Measurements from ENCODE around the gene RAB1A. TPM values are rescaled to one million over a fixed set of nuclear protein-coding genes. Genes with fewer than 3 reads are reported as not detected.
A peak's percentile ranks its signal among the peaks of the same experiment; 100 is the strongest.
"Not testable (repeated sequence)": the region's sequence is repeated elsewhere in the genome, so short reads cannot be mapped to it uniquely, and the experiment has no call there.

The RAB1A gene
- total RNA-seq, 3 donors from 2014 or later = 73.6 to 78.5 (median 73.6) TPM

- not testable (repeated sequence) for H3K4me1 Mint-ChIP-seq (ENCODE audit: low read depth)
Observed at GRCh38 chr2:65157856-65158255, 27.9 kb upstream of the RAB1A start.

GRCh38 chr2:65156041-65156440, 26.1 kb upstream of the RAB1A start:
- no peak for ATAC-seq
- Mint-ChIP-seq H3K9me3 (no peaks in the 10 kb centered on the region), H3K27me3 (ENCODE audit: low read depth) (peaks cover 4% of the 10 kb centered on the region), H3K4me3 (no peak overlapping the region), H3K36me3 (ENCODE audit: insufficient read depth) (no peaks in the 10 kb centered on the region), H3K4me1 (ENCODE audit: low read depth) (peaks cover 6% of the 10 kb centered on the region)
- DNase-seq = no peak

More at GRCh38 chr2:65157856-65158255, 27.9 kb upstream of the RAB1A start:
- not testable (repeated sequence) for H3K4me3 Mint-ChIP-seq; DNase-seq; H3K36me3 Mint-ChIP-seq (ENCODE audit: insufficient read depth); H3K9me3 Mint-ChIP-seq; H3K27me3 Mint-ChIP-seq (ENCODE audit: low read depth); ATAC-seq

- Mint-ChIP-seq H3K4me1 (ENCODE audit: low read depth) (no peaks in the 10 kb centered on the region), H3K27me3 (ENCODE audit: low read depth) (peaks cover 4% of the 10 kb centered on the region), H3K36me3 (ENCODE audit: insufficient read depth) (no peaks in the 10 kb centered on the region), H3K4me3 (no peak overlapping the region), H3K9me3 (no peaks in the 10 kb centered on the region)
- ATAC-seq (no peak), DNase-seq (no peak)
Observed at GRCh38 chr2:65153515-65153914, 23.6 kb upstream of the RAB1A start.

GRCh38 chr2:65146078-65146477, 16.2 kb upstream of the RAB1A start:
- DNase-seq (no peak), ATAC-seq (no peak)
- H3K27me3 Mint-ChIP-seq (ENCODE audit: low read depth) = peaks cover 3% of the 10 kb centered on the region
- no peaks in the 10 kb centered on the region for H3K9me3 Mint-ChIP-seq
- no peaks in the 10 kb centered on the region for H3K4me1 Mint-ChIP-seq (ENCODE audit: low read depth)
- H3K36me3 Mint-ChIP-seq (ENCODE audit: insufficient read depth) = no peaks in the 10 kb centered on the region
- no peak overlapping the region for H3K4me3 Mint-ChIP-seq

GRCh38 chr2:65144571-65144970, 14.7 kb upstream of the RAB1A start:
- Mint-ChIP-seq H3K9me3 (no peaks in the 10 kb centered on the region), H3K4me3 (no peak overlapping the region), H3K4me1 (ENCODE audit: low read depth) (no peaks in the 10 kb centered on the region), H3K27me3 (ENCODE audit: low read depth) (peaks cover 3% of the 10 kb centered on the region), H3K36me3 (ENCODE audit: insufficient read depth) (no peaks in the 10 kb centered on the region)
- DNase-seq (no peak), ATAC-seq (no peak)

- no peaks in the 10 kb centered on the region for H3K9me3 Mint-ChIP-seq
- H3K27me3 Mint-ChIP-seq (ENCODE audit: low read depth) = no peaks in the 10 kb centered on the region
- DNase-seq (no peak), ATAC-seq (no peak)
- H3K4me1 Mint-ChIP-seq (ENCODE audit: low read depth) = no peaks in the 10 kb centered on the region
- no peaks in the 10 kb centered on the region for H3K36me3 Mint-ChIP-seq (ENCODE audit: insufficient read depth)
- H3K4me3 Mint-ChIP-seq = no peak overlapping the region
Observed at GRCh38 chr2:65142515-65142914, 12.6 kb upstream of the RAB1A start.

GRCh38 chr2:65137197-65137775, 7.4 kb upstream of the RAB1A start:
- Mint-ChIP-seq H3K9me3 (no peaks in the 10 kb centered on the region), H3K36me3 (ENCODE audit: insufficient read depth) (no peaks in the 10 kb centered on the region), H3K27me3 (ENCODE audit: low read depth) (no peaks in the 10 kb centered on the region), H3K4me3 (no peak overlapping the region), H3K4me1 (ENCODE audit: low read depth) (no peaks in the 10 kb centered on the region)
- ATAC-seq (no peak), DNase-seq (no peak)

GRCh38 chr2:65136253-65136652, 6.3 kb upstream of the RAB1A start:
- no peak for ATAC-seq
- no peak for DNase-seq
- Mint-ChIP-seq H3K4me1 (ENCODE audit: low read depth) (no peaks in the 10 kb centered on the region), H3K9me3 (no peaks in the 10 kb centered on the region), H3K4me3 (no peak overlapping the region), H3K27me3 (ENCODE audit: low read depth) (no peaks in the 10 kb centered on the region), H3K36me3 (ENCODE audit: insufficient read depth) (no peaks in the 10 kb centered on the region)

GRCh38 chr2:65134158-65134557, 4.3 kb upstream of the RAB1A start:
- Mint-ChIP-seq H3K27me3 (ENCODE audit: low read depth) (no peaks in the 10 kb centered on the region), H3K36me3 (ENCODE audit: insufficient read depth) (no peaks in the 10 kb centered on the region), H3K4me3 (no peak overlapping the region), H3K9me3 (no peaks in the 10 kb centered on the region), H3K4me1 (ENCODE audit: low read depth) (peaks cover 6% of the 10 kb centered on the region)
- DNase-seq (no peak), ATAC-seq (no peak)

- H3K9me3 Mint-ChIP-seq = no peaks in the 10 kb centered on the region
- no peak for ATAC-seq
- DNase-seq = no peak
- no peaks in the 10 kb centered on the region for H3K27me3 Mint-ChIP-seq (ENCODE audit: low read depth)
- peaks cover 11% of the 10 kb centered on the region for H3K4me1 Mint-ChIP-seq (ENCODE audit: low read depth)
- no peaks in the 10 kb centered on the region for H3K36me3 Mint-ChIP-seq (ENCODE audit: insufficient read depth)
- no peak overlapping the region for H3K4me3 Mint-ChIP-seq
Observed at GRCh38 chr2:65133626-65134025, 3.7 kb upstream of the RAB1A start.

- H3K36me3 Mint-ChIP-seq (ENCODE audit: insufficient read depth); H3K27me3 Mint-ChIP-seq (ENCODE audit: low read depth); DNase-seq; H3K9me3 Mint-ChIP-seq; ATAC-seq: not testable (repeated sequence)
- Mint-ChIP-seq H3K4me1 (ENCODE audit: low read depth) (peaks cover 17% of the 10 kb centered on the region), H3K4me3 (peak overlapping the region; percentile 16)
Observed at GRCh38 chr2:65132930-65133329, 3.0 kb upstream of the RAB1A start.

GRCh38 chr2:65130664-65131175, 814 bp upstream of the RAB1A start:
- Mint-ChIP-seq H3K4me3 (peak overlapping the region; percentile 100), H3K4me1 (ENCODE audit: low read depth) (peaks cover 34% of the 10 kb centered on the region), H3K9me3 (no peaks in the 10 kb centered on the region), H3K27me3 (ENCODE audit: low read depth) (no peaks in the 10 kb centered on the region), H3K36me3 (ENCODE audit: insufficient read depth) (peaks cover 6% of the 10 kb centered on the region)
- DNase-seq = no peak
- ATAC-seq = peak; percentile 3

- H3K36me3 Mint-ChIP-seq (ENCODE audit: insufficient read depth) = peaks cover 8% of the 10 kb centered on the region
- no peaks in the 10 kb centered on the region for H3K27me3 Mint-ChIP-seq (ENCODE audit: low read depth)
- peak; percentile 7 to 12 for ATAC-seq
- peaks cover 41% of the 10 kb centered on the region for H3K4me1 Mint-ChIP-seq (ENCODE audit: low read depth)
- DNase-seq = peak; percentile 15
- no peaks in the 10 kb centered on the region for H3K9me3 Mint-ChIP-seq
- peak overlapping the region; percentile 100 for H3K4me3 Mint-ChIP-seq
Observed at GRCh38 chr2:65129286-65129825, 550 bp downstream of the RAB1A start.

- ATAC-seq (no peak), DNase-seq (no peak)
- H3K4me3 Mint-ChIP-seq = peak overlapping the region; percentile 100
- no peaks in the 10 kb centered on the region for H3K9me3 Mint-ChIP-seq
- H3K27me3 Mint-ChIP-seq (ENCODE audit: low read depth) = no peaks in the 10 kb centered on the region
- H3K4me1 Mint-ChIP-seq (ENCODE audit: low read depth) = peaks cover 46% of the 10 kb centered on the region
- H3K36me3 Mint-ChIP-seq (ENCODE audit: insufficient read depth) = peaks cover 8% of the 10 kb centered on the region
Observed at GRCh38 chr2:65128297-65129190, 1.4 kb downstream of the RAB1A start.
